SK-MEL-5 (cell line): ENCODE data around the gene HS3ST3A1. TPM values are rescaled to one million over a fixed set of nuclear protein-coding genes. Genes with fewer than 3 reads are reported as not detected.

Experiments
- DNase-seq: peaks from one replicate; pipeline ENCODE4 v3.0.0-alpha.2; 2016; ENCODE audit warnings: low read depth, low spot score
- in situ Hi-C: cut with HindIII; loops from 2 replicates; pipeline ENCODE4 v1.10.0; 2016; ENCODE audit warnings: low sequenced_read_pairs, high pct_unique_total_duplicates, low pct_unique_long_range_greater_than_20kb
- polyA plus RNA-seq, 2 experiments: library from polyadenylated mRNA; depleted of rRNA; stranded (reverse); fragments of >200 nt; gene quantifications; 2 replicates each; pipeline ENCODE4 v1.2.3, GENCODE V29; 2015
- total RNA-seq: library from RNA; depleted of rRNA; stranded (reverse); fragments of >200 nt; shearing (Covaris generic); gene quantifications from 2 replicates; pipeline ENCODE4 v1.2.3, GENCODE V29; 2014; rRNA removed

HS3ST3A1 gene
- total RNA-seq, result 0.11 and 0.24 TPM in 2 replicates
- 0.05 and 0.06 TPM in 2 replicates for polyA plus RNA-seq (2015; cell fraction: cytosol; rRNA removed)
- not detected in 2 replicates for polyA plus RNA-seq (2015; cell fraction: nucleus; rRNA removed)

GRCh38 chr17:13601776-13602551, at the start of gene HS3ST3A1:
HS3ST3A1 (minus strand) TSS chr17:13601929; CDS start chr17:13601129, 800 bp downstream.
- in situ Hi-C loops, result no loop called here
- no peak for DNase-seq

GRCh38 chr17:13650096-13650675, 48.5 kb upstream of the HS3ST3A1 start:
- no peak for DNase-seq
- in situ Hi-C loops, result no loop called here

GRCh38 chr17:13647543-13648021, 45.9 kb upstream of the HS3ST3A1 start:
- DNase-seq, result no peak
- in situ Hi-C loops, result no loop called here

GRCh38 chr17:13646969-13647542, 45.3 kb upstream of the HS3ST3A1 start:
- DNase-seq, result no peak
- in situ Hi-C loops, result no loop called here

GRCh38 chr17:13646411-13646810, 44.7 kb upstream of the HS3ST3A1 start:
- in situ Hi-C loops, result no loop called here
- no peak for DNase-seq

GRCh38 chr17:13643180-13643579, 41.5 kb upstream of the HS3ST3A1 start:
- DNase-seq, result no peak
- in situ Hi-C loops, result no loop called here

- in situ Hi-C loops, result no loop called here
- DNase-seq, result no peak
Observed at GRCh38 chr17:13642188-13642587, 40.5 kb upstream of the HS3ST3A1 start.

- in situ Hi-C loops, result no loop called here
- no peak for DNase-seq
Observed at GRCh38 chr17:13640551-13640950, 38.8 kb upstream of the HS3ST3A1 start.

- DNase-seq, result no peak
- in situ Hi-C loops, result no loop called here
Observed at GRCh38 chr17:13638855-13639458, 37.2 kb upstream of the HS3ST3A1 start.

GRCh38 chr17:13636951-13637350, 35.2 kb upstream of the HS3ST3A1 start:
- no peak for DNase-seq
- in situ Hi-C loops, result no loop called here

- in situ Hi-C loops, result no loop called here
- no peak for DNase-seq
Observed at GRCh38 chr17:13635951-13636350, 34.2 kb upstream of the HS3ST3A1 start.

- DNase-seq, result no peak
- in situ Hi-C loops, result no loop called here
Observed at GRCh38 chr17:13634021-13634420, 32.3 kb upstream of the HS3ST3A1 start.

GRCh38 chr17:13631529-13631928, 29.8 kb upstream of the HS3ST3A1 start:
- no peak for DNase-seq

GRCh38 chr17:13626703-13627102, 25.0 kb upstream of the HS3ST3A1 start:
- in situ Hi-C loops, result no loop called here
- DNase-seq, result no peak

More at GRCh38 chr17:13631529-13631928, 29.8 kb upstream of the HS3ST3A1 start:
- in situ Hi-C loops, result no loop called here

GRCh38 chr17:13619462-13619861, 17.7 kb upstream of the HS3ST3A1 start:
- peak; percentile 69 for DNase-seq
- in situ Hi-C loops, result no loop called here

- in situ Hi-C loops, result no loop called here
- no peak for DNase-seq
Observed at GRCh38 chr17:13616031-13616430, 14.3 kb upstream of the HS3ST3A1 start.

- no peak for DNase-seq
- in situ Hi-C loops, result no loop called here
Observed at GRCh38 chr17:13609941-13610340, 8.2 kb upstream of the HS3ST3A1 start.

- DNase-seq, result no peak
- in situ Hi-C loops, result no loop called here
Observed at GRCh38 chr17:13601322-13601775, 380 bp downstream of the HS3ST3A1 start.
